HG03064 (cell line): ENCODE results near the gene ACSF3.
"Not testable (repeated sequence)": the region's sequence is repeated elsewhere in the genome, so short reads cannot be mapped to it uniquely, and the experiment has no call there.

Experiments used
- ATAC-seq: cut with Tn5 transposase; IDR thresholded peaks from one replicate; pipeline ENCODE4 v1.9.1; 2021; ENCODE audit warnings: low read depth; ENCODE audit not compliant: unreplicated experiment

ACSF3 gene

GRCh38 chr16:89184933-89185794 lies 91.5 kb downstream of the ACSF3 start:
- ATAC-seq, result no peak

GRCh38 chr16:89185887-89186592 lies 92.4 kb downstream of the ACSF3 start:
- ATAC-seq, result not testable (repeated sequence)

DNA sequence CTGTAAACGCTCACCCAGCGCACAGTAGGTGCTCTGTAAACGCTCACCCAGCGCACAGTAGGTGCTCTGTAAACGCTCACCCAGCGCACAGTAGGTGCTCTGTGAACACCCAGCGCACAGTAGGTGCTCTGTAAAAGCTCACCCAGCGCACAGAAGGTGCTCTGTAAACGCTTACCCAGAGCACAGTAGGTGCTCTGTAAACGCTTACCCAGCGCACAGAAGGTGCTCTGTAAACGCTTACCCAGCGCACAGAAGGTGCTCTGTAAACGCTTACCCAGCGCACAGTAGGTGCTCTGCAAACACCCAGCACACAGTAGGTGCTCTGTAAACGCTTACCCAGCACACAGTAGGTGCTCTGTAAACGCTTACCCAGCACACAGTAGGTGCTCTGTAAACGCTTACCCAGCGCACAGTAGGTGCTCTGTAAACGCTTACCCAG lies 93.0 kb downstream of the ACSF3 start:
- ATAC-seq, result not testable (repeated sequence)

DNA sequence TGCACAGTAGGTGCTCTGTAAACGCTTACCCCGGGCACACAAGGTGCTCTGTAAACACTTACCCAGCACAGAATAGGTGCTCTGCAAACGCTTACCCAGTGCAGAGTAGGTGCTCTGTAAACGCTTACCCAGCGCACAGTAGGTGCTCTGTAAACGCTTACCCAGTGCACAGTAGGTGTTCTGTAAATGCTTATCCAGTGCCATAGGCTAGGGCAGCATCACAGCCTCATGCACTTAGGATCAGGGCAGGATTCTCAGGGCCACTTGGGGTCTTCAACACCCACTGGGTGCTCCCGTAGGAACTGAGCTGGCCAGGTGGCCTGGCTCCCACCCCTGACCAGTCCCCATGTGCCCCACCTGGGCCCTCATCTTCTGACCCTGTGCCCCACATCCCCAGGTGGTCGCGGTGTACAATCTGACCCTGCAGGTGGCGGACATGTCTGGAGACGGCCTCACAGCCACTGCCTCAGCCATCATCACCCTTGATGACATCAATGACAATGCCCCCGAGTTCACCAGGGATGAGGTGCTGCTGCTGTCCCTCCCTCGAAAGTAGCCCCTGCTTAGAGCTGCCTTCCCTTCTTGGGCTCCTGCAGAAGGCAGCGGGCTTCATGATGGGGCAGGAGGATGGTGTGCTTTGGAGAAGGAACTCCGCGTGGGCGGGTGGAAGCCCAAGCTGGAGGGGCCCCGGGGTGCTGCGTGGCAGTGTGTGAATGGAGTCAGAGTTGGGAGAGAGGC lies 93.5 kb downstream of the ACSF3 start:
- no peak for ATAC-seq

- ATAC-seq, result no peak
Measured at GRCh38 chr16:89187770-89188392, 94.2 kb downstream of the ACSF3 start.

DNA sequence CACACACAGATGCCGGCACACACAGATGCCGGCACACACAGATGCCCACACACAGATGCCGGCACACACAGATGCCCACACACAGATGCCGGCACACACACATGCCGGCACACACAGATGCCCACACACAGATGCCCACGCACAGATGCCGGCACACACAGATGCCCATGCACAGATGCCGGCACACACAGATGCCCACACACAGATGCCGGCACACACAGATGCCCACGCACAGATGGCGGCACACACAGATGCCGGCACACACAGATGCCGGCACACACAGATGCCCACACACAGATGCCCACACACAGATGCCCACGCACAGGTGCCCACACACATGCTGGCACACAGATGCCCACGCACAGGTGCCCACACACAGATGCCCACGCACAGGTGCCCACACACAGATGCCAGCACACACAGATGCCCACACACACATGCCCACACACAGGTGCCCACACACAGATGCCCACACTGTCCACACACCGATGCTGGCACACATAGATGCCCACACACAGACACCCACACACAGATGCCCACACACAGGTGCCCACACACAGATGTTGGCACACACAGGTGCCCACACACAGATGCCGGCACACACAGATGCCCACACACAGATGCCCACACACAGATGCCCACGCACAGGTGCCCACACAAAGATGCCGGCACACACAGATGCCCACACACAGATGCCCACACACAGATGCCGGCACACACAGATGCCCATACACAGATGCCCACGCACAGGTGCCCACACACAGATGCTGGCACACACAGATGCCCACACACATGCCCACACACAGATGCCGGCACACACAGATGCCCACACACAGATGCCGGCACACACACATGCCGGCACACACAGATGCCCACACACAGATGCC lies 95.1 kb downstream of the ACSF3 start:
- not testable (repeated sequence) for ATAC-seq

DNA sequence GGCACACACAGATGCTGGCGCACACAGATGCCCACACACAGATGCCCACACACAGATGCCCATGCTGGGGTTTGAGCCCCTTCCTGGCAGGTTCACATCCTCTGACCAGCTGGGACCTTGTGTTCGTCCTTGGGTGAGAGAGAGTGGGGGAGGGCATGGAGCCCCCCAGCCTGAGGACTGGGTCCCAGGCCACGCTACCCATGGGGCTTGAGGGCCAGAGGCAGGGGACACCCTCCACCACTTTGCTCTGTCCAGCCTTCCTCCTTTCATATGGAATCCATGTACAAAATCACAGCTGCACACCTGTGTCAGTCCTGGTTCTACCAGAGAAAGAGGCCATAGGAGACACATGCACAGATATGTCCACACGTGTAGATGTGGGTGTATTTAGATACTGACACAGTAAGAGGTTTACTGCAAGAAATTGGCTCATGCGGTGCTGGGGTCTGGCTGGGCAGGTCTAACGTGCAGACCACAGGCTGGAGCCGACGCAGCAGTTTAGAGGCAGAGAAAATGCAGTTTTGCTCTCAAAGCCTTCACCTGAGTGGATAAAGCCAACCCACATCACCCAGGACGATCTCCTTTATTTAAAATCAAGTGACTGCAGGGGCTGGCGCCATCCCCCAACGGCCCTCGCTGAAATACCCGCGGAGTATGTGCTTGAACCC lies 95.8 kb downstream of the ACSF3 start:
- ATAC-seq, result no peak

GRCh38 chr16:89190150-89190958 lies 96.7 kb downstream of the ACSF3 start:
- no peak for ATAC-seq

DNA sequence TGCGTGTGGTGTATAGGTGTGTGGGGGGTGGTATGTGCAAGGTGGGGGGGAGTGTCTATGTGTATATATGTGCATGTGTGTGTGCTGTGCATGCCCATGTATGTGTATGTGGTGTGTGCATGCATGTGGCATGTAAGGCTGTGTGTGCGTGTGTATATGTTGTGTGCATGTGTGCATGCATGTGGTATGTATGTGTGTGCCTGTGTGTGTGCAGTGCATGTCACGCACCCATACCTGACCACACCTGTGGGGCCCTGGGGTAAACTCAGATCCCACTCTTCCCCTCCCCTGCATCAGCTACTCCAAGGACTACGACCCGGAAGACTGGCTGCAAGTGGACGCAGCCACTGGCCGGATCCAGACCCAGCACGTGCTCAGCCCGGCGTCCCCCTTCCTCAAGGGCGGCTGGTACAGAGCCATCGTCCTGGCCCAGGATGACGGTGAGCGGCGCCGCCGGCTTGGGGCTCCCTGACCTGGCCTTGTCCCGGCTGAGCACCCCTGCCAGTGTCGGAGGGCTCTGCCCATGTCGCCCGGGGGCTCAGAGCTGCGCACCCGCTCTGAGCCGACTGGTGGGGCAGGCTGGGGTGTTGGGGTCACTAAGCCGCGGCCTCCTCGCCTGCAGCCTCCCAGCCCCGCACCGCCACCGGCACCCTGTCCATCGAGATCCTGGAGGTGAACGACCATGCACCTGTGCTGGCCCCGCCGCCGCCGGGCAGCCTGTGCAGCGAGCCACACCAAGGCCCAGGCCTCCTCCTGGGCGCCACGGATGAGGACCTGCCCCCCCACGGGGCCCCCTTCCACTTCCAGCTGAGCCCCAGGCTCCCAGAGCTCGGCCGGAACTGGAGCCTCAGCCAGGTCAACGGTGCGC lies 97.6 kb downstream of the ACSF3 start:
- no peak for ATAC-seq

- ATAC-seq, result no peak
Measured at GRCh38 chr16:89191901-89192185, 98.2 kb downstream of the ACSF3 start.

DNA sequence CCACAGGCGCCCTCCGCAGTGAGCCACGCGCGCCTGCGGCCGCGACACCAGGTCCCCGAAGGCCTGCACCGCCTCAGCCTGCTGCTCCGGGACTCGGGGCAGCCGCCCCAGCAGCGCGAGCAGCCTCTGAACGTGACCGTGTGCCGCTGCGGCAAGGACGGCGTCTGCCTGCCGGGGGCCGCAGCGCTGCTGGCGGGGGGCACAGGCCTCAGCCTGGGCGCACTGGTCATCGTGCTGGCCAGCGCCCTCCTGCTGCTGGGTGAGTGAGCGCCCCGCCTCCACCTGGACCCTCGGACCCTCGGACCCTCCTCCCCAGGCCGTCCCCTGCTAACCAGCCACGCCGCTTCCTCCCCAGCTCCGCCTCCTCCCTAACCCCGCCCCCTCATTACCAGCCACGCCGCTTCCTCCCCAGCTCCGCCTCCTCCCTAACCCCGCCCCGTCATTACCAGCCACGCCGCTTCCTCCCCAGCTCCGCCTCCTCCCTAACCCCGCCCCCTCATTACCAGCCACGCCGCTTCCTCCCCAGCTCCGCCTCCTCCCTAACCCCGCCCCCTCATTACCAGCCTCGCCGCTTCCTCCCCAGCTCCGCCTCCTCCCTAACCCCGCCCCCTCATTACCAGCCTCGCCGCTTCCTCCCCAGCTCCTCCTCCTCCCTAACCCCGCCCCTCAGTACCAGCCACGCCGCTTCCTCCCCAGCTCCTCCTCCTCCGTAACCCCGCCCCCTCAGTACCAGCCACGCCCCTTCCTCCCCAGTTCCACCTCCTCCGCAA lies 98.7 kb downstream of the ACSF3 start:
- ATAC-seq, result not testable (repeated sequence)

- ATAC-seq, result no peak
Measured at GRCh38 chr16:89192956-89193575, 99.4 kb downstream of the ACSF3 start.

DNA sequence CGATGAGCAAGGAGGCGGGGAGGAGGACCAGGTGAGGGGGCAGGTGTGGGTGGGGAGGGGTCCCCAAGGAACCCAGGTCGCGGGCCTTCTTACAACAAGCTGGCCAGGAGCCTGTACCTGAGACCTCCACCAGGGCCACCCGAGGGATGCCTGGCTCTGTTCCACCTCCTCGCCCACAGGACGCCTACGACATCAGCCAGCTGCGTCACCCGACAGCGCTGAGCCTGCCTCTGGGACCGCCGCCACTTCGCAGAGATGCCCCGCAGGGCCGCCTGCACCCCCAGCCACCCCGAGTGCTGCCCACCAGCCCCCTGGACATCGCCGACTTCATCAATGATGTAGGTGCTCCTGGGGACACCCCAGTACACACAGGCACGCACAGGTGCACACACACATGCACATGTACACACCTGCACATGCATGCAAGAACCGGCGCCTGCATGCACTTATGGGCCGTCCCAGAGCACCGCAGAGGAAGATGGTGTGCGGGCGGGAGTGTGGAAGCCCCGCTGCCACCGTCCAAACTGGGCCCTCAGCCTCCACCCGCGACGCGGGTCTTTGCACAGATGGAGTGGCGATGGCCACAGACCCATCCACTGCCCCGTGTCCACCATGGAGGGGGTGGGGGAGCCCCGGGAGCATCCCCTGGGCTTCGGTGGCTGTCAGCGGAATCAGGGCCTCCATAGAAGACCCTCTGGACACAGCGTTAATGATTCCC lies 100.1 kb downstream of the ACSF3 start:
- ATAC-seq, result no peak

GRCh38 chr16:89194340-89195311 lies 101.0 kb downstream of the ACSF3 start:
- no peak for ATAC-seq
